HEK293 (cell line): ENCODE measurements around the gene SRPRB.

ENCODE experiments used
- CTCF ChIP-seq: fragments of 450-650 bp; formaldehyde crosslinking; IDR thresholded peaks from 2 replicates; pipeline ENCODE4 v1.5.1; 2016; ENCODE audit warnings: missing biosample characterization, missing genetic modification characterization
- RBAK ChIP-seq: fragments of 450-650 bp; formaldehyde crosslinking; IDR thresholded peaks from 2 replicates; pipeline ENCODE4 v1.5.1; 2016; ENCODE audit warnings: missing biosample characterization, missing genetic modification characterization
- REST ChIP-seq: fragments of 450-650 bp; formaldehyde crosslinking; IDR thresholded peaks from 2 replicates; pipeline ENCODE4 v1.5.1; 2016; ENCODE audit warnings: missing biosample characterization, missing genetic modification characterization
- SALL2 ChIP-seq: fragments of 450-650 bp; formaldehyde crosslinking; IDR thresholded peaks from 2 replicates; pipeline ENCODE4 v1.5.0; 2017; ENCODE audit warnings: missing biosample characterization, mild to moderate bottlenecking, missing genetic modification characterization, borderline replicate concordance
- TCF7L2 ChIP-seq: IDR thresholded peaks from 2 replicates; pipeline ENCODE4 v1.6.1; 2011; ENCODE audit warnings: low read depth, mild to moderate bottlenecking, inconsistent platforms, low read length, moderate library complexity, borderline replicate concordance
- ZBTB44 ChIP-seq: fragments of 450-650 bp; IDR thresholded peaks from 2 replicates; pipeline ENCODE4 v1.5.1; 2018; ENCODE audit warnings: missing biosample characterization, mild to moderate bottlenecking, missing genetic modification characterization
- ZFP69B ChIP-seq: fragments of 450-650 bp; formaldehyde crosslinking; IDR thresholded peaks from 2 replicates; pipeline ENCODE4 v1.5.1; 2016; ENCODE audit warnings: missing biosample characterization, missing genetic modification characterization
- ZNF16 ChIP-seq: fragments of 450-650 bp; formaldehyde crosslinking; IDR thresholded peaks from 2 replicates; pipeline ENCODE4 v1.5.1; 2016; ENCODE audit warnings: low read depth, missing biosample characterization, missing genetic modification characterization
- ZNF324 ChIP-seq: fragments of 450-650 bp; formaldehyde crosslinking; IDR thresholded peaks from 2 replicates; pipeline ENCODE4 v1.5.1; 2016; ENCODE audit warnings: missing biosample characterization, missing genetic modification characterization
- ZNF558 ChIP-seq: fragments of 450-650 bp; formaldehyde crosslinking; IDR thresholded peaks from 2 replicates; pipeline ENCODE4 v1.5.1; 2016; ENCODE audit warnings: missing biosample characterization, missing genetic modification characterization
- ZNF580 ChIP-seq: fragments of 450-650 bp; formaldehyde crosslinking; IDR thresholded peaks from 2 replicates; pipeline ENCODE4 v1.5.1; 2016; ENCODE audit warnings: missing biosample characterization, missing genetic modification characterization
- TF ChIP-seq, protein P1 (sequence below): fragments of 450-650 bp; formaldehyde crosslinking; IDR thresholded peaks from 2 replicates; pipeline ENCODE4 v1.5.1; 2016; ENCODE audit warnings: missing biosample characterization, missing genetic modification characterization, low read depth

DNA sequence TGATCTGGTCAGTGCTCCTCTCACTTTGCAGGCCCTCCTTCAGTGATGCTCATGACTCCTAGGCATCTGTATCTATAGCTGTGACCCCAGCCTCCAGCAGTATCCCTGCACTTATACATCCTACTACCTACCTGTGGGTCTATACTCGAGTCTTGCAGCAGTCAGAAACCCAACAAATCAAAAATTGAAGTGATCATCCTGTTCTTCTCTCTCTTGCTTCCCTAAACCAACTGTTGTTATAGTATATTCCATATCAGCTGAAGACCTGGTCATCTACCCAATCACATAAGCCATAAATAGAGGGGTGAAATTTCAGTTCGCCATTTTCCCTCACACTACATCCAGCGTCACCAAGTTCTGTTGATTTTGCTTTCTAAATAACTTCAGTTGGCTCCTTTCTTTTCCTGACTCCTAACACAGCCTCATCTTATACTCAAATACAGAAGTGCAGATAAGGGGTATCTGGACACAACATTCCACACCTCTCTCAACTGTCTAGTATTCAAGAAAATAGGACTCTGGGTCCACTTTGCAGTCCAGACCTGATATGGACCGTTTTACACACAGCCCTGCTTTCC, 25.9 kb upstream of the SRPRB start:
- TF ChIP-seq SALL2 (no peak), ZFP69B (tag by site-specific recombination) (no peak), CTCF (tag by site-specific recombination) (no peak), REST (tag by site-specific recombination) (no peak), ZNF16 (tag by site-specific recombination) (no peak), ZNF324 (tag by site-specific recombination) (no peak), ZNF580 (no peak), RBAK (tag by site-specific recombination) (no peak), TCF7L2 (no peak), ZBTB44 (no peak), ZNF558 (tag by site-specific recombination) (no peak)
- TF ChIP-seq, protein P1, sequence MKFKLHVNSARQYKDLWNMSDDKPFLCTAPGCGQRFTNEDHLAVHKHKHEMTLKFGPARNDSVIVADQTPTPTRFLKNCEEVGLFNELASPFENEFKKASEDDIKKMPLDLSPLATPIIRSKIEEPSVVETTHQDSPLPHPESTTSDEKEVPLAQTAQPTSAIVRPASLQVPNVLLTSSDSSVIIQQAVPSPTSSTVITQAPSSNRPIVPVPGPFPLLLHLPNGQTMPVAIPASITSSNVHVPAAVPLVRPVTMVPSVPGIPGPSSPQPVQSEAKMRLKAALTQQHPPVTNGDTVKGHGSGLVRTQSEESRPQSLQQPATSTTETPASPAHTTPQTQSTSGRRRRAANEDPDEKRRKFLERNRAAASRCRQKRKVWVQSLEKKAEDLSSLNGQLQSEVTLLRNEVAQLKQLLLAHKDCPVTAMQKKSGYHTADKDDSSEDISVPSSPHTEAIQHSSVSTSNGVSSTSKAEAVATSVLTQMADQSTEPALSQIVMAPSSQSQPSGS (tag by site-specific recombination), result no peak
